ENCODE data around the gene ITGB1. TPM values are rescaled to one million over a fixed set of nuclear protein-coding genes. Genes with fewer than 3 reads are reported as not detected.

Gene ITGB1
- total and polyA plus RNA-seq, 10 of the 15 experiments (the other 5 are each of a cell fraction or from before 2014, with no cell fraction given), result 2.8 to 20.7 (median 10.4) TPM

GRCh38 chr10:32984003-32984600 lies 26.1 kb upstream of the ITGB1 start:
- Histone ChIP-seq H3K9me3 (replicated peaks; ENCODE audit: control insufficient read depth, insufficient read depth, low read length) (no peaks in the 10 kb centered on the region), H3K27me3 (replicated peaks in 1 of 2; ENCODE audit: control insufficient read depth in 2 of 2, insufficient read depth in 2 of 2, low read length in 1 of 2) (no peaks in the 10 kb centered on the region; a peak in 1 of 4 replicates), H3K4me1 (ENCODE audit: control insufficient read depth, insufficient read depth, low read length) (no peaks in the 10 kb centered on the region; the same call in 1 of the 2 replicates), H3K9ac (ENCODE audit: control insufficient read depth, insufficient read depth, low read length) (no peak overlapping the region), H2AFZ (ENCODE audit: control insufficient read depth, low read depth, low read length) (no peak overlapping the region), H3K27ac (ENCODE audit: control insufficient read depth, insufficient read depth) (no peak overlapping the region), H3K4me2 (ENCODE audit: control insufficient read depth, insufficient read depth) (no peak overlapping the region), H4K20me1 (ENCODE audit: control insufficient read depth, insufficient read depth) (no peaks in the 10 kb centered on the region), H3K79me2 (ENCODE audit: control insufficient read depth, insufficient read depth, low read length) (no peaks in the 10 kb centered on the region), H3K36me3 (ENCODE audit: control insufficient read depth in 2 of 2, insufficient read depth in 2 of 2, low read length in 1 of 2) (no peaks in the 10 kb centered on the region), H3K4me3 (no peak overlapping the region)
- ChIA-PET POLR2A (no interaction called here), RAD21 (ENCODE audit: unreplicated experiment) (no interaction called here), CTCF (interaction anchor here (1.2 to 2.1 kb wide), 2 partner anchors 25 to 31 kb away, joined by 3 to 6 read pairs; no protein-coding TSS in a partner anchor), SMC1A (ENCODE audit: uncharacterized antibody, unreplicated experiment) (interaction anchor here (1.2 to 1.4 kb wide), 2 partner anchors 9 to 51 kb away, joined by 3 read pairs; no protein-coding TSS in a partner anchor)
- WGBS (ENCODE audit: insufficient coverage, insufficient replicate concordance, low lambda C conversion rate, missing lambda C conversion rate), result 78% methylated on average over 4 of the region's 4 CpGs
- ATAC-seq (no peak), DNase-seq (ENCODE audit: low read depth, low spot score) (no peak), FAIRE-seq (no peak)
- TF ChIP-seq REST (IDR thresholded peaks at IDR 0.05; ENCODE audit: low read depth, low read length) (no peak), MEF2A (IDR thresholded peaks at IDR 0.05; ENCODE audit: insufficient read depth, low read depth, low read length) (no peak), ZBTB4 (CRISPR knock-in tag; IDR thresholded peaks at IDR 0.05) (no peak), ZNF217 (IDR thresholded peaks at IDR 0.05) (no peak), ZNF274 (IDR thresholded peaks at IDR 0.05; ENCODE audit: insufficient read depth, insufficient read length) (no peak), ZNF592 (IDR thresholded peaks at IDR 0.05) (no peak)
- in situ Hi-C loops (cut with MboI), result no loop called here
- no TSS peak for BruUV-seq (replicated peaks)
- intact Hi-C loops (cut with micrococcal nuclease; ENCODE audit: unreplicated experiment), result no loop called here
